ENCODE results near the gene NXPH3.

Gene NXPH3

DNA sequence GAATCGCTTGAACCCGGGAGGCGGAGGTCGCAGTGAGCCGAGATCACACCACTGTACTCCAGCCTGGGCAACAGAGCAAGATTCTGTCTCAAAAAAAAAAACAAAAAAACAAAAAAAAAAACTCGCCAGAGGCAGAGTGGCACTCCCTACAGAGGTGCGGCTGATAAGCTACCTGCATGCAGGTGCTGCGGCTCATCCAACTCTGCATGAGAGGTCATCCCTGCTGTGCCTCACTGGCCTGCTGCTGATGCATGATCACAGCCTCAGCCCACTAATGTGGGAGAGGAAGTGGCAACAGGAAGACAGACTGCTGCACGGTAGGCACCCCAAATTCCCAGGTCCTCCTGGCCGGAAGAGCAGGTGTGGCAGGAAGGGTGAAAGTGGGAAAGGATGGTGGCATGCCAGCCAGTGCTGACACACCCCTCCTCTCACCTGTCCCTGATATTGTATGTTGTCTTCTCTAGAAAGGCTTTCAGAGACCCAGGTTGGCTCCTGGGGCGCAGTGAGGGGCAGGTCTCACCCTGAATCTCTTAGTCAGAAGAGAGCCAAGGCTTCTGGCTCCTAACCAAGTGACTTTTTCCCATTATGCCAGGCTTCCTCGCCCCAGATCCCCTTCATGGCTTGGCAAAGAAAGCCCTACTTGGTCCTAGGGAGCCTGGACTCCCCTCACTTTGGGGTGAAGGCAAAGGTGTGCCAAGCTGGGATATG, 11.8 kb downstream of the NXPH3 start:
- H3K36me3 ChIP-seq (ENCODE audit: insufficient read depth, low read length) = no peaks in the 10 kb centered on the region
- H3K27ac ChIP-seq (ENCODE audit: low read depth, low read length) = no peak overlapping the region
- no peak overlapping the region for H3K4me3 ChIP-seq (ENCODE audit: low read length)
- 91% methylated on average over 12 of the region's 12 CpGs for WGBS
- H3K27me3 ChIP-seq (ENCODE audit: insufficient read depth, low read length) = no peaks in the 10 kb centered on the region
- no peaks in the 10 kb centered on the region for H3K4me1 ChIP-seq (ENCODE audit: insufficient read depth, low read length)
- H3K9me3 ChIP-seq (ENCODE audit: insufficient read depth, low read depth, low read length) = no peaks in the 10 kb centered on the region
- no peak overlapping the region for H3K9ac ChIP-seq (ENCODE audit: low read depth, low read length)

DNA sequence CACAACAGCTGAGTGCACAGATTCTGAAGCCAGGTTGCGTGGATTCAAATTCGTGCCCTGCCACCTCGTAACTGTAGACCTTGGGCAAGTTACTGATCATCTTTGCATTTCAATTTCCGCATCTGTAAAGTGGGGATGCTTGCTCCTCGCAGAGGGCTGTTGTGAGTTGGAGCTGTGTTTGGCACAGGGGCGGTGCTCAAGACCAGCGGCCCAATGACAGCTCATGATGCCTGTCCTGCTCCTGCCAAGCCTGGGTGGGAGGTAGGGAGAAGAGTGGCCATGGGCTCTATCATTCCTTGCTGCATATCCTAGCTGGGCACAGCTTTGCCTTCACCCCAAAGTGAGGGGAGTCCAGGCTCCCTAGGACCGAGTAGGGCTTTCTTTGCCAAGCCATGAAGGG, 12.6 kb downstream of the NXPH3 start:
- H3K9ac ChIP-seq (ENCODE audit: low read depth, low read length) = no peak overlapping the region
- H3K9me3 ChIP-seq (ENCODE audit: insufficient read depth, low read depth, low read length) = no peaks in the 10 kb centered on the region
- WGBS = 89% methylated on average over 8 of the region's 8 CpGs
- no peak overlapping the region for H3K4me3 ChIP-seq (ENCODE audit: low read length)
- no peaks in the 10 kb centered on the region for H3K4me1 ChIP-seq (ENCODE audit: insufficient read depth, low read length)
- no peaks in the 10 kb centered on the region for H3K36me3 ChIP-seq (ENCODE audit: insufficient read depth, low read length)
- H3K27ac ChIP-seq (ENCODE audit: low read depth, low read length) = no peak overlapping the region
- no peaks in the 10 kb centered on the region for H3K27me3 ChIP-seq (ENCODE audit: insufficient read depth, low read length)

DNA sequence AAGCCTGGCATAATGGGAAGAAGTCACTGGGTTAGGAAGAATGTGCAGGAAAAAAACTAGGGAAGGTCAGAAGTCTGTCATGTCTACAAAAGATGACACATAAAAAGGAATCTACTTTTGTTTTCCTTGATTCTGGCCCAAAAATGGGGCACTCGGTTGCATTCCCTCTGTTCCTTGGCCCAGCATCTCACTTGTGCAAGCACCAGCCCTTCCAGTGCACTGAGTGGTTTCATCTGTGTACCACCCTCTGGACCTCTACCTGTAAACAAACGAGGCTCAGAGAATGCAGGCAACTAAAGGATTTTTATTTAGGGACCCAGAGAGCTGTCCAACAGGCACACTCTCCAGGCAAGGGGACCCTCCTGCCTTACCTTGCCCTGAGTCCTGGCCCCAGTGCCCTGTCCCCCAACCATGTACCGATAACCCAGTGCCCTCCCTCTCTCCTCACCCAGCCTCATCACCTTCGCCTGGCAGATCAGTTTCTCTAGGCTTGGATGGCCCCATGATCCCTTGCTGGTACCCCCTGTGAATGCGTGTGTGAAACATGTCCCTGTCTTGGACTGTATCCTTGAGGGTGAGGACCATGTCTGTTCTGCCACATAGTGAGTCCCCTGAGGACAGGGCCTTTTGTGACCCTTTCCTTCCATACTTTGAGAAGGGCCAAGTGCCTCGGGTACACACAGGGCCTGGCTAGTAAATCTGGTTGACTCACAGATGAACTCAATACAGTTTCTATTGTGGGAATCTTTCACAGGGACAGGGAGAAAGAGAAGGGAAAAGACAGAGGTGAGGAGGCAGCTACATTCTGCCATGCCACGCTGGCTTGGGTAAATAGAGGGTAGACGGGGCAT, 13.3 kb downstream of the NXPH3 start:
- H3K27me3 ChIP-seq (ENCODE audit: insufficient read depth, low read length) = no peaks in the 10 kb centered on the region
- no peak overlapping the region for H3K27ac ChIP-seq (ENCODE audit: low read depth, low read length)
- H3K4me3 ChIP-seq (ENCODE audit: low read length) = no peak overlapping the region
- H3K9ac ChIP-seq (ENCODE audit: low read depth, low read length) = no peak overlapping the region
- no peaks in the 10 kb centered on the region for H3K4me1 ChIP-seq (ENCODE audit: insufficient read depth, low read length)
- 84% methylated on average over 8 of the region's 8 CpGs for WGBS
- H3K9me3 ChIP-seq (ENCODE audit: insufficient read depth, low read depth, low read length) = no peaks in the 10 kb centered on the region
- H3K36me3 ChIP-seq (ENCODE audit: insufficient read depth, low read length) = no peaks in the 10 kb centered on the region

DNA sequence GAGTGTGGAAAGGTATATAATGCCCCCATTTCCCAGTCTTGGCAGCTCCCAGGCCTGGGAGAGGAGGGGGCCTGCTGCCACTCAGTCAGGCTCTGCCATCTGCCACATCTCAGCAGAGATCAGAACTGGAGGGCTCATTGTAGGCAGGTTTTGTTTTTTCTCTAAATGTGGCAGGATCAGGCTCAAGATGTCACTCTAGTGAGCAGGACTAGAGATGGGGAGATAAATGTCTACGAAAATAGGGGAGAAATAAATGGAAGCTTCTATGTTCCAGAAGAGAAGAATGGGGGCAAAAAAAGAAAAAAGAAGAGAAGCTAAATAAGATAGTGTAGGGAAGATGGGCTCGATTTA, 13.9 kb downstream of the NXPH3 start:
- Histone ChIP-seq H3K27ac (ENCODE audit: low read depth, low read length) (no peak overlapping the region), H3K4me3 (ENCODE audit: low read length) (no peak overlapping the region), H3K4me1 (ENCODE audit: insufficient read depth, low read length) (no peaks in the 10 kb centered on the region), H3K9ac (ENCODE audit: low read depth, low read length) (no peak overlapping the region), H3K36me3 (ENCODE audit: insufficient read depth, low read length) (peaks cover 3% of the 10 kb centered on the region; the same call in 1 of the 2 replicates), H3K27me3 (ENCODE audit: insufficient read depth, low read length) (no peaks in the 10 kb centered on the region), H3K9me3 (ENCODE audit: insufficient read depth, low read depth, low read length) (no peaks in the 10 kb centered on the region)
- 87% methylated on average over 2 of the region's 2 CpGs for WGBS

DNA sequence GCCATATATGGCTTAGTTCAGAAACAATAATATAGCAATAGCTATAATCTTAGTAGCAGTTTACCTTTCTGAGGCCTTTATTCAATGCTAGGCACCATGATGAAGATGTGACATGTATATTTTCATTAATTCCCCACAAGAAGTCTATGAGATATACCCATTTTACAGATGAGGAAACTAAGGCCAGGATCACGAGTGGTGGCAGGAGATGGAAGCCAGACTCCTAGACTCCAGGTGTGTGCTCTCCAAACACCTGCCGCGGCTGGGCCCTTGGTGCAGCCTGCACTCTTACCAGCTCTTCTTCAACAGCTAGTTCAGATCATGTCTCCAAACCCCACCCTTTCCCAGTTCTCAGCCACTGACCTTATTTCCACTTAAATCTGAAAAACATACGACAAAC, 15.2 kb downstream of the NXPH3 start:
- H3K9me3 ChIP-seq (ENCODE audit: insufficient read depth, low read depth, low read length) = no peaks in the 10 kb centered on the region
- H3K27ac ChIP-seq (ENCODE audit: low read depth, low read length) = no peak overlapping the region
- no peak overlapping the region for H3K9ac ChIP-seq (ENCODE audit: low read depth, low read length)
- no peaks in the 10 kb centered on the region for H3K27me3 ChIP-seq (ENCODE audit: insufficient read depth, low read length)
- H3K4me1 ChIP-seq (ENCODE audit: insufficient read depth, low read length) = no peaks in the 10 kb centered on the region
- no peak overlapping the region for H3K4me3 ChIP-seq (ENCODE audit: low read length)
- peaks cover 3% of the 10 kb centered on the region; the same call in 1 of the 2 replicates for H3K36me3 ChIP-seq (ENCODE audit: insufficient read depth, low read length)
- WGBS = 97% methylated on average over 4 of the region's 4 CpGs

DNA sequence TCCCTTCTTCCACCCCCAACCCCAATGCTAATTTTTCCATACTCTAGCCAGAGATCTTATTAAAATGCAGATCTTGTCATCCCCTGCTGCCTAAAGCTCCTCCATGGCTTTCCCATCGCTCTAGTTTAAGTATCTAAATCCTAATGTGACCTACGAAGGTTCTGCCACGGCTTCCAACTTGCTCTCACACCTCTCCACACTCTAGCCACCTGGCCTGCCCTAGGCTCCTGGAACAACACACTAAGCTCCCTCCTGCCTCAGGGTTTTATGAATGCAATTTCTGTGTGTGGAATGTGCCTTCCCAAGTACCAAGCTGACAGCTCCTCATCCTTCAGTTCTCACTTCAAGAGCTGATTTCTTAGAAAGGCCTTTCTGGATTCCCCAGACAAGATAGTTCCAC, 16.6 kb downstream of the NXPH3 start:
- H3K9ac ChIP-seq (ENCODE audit: low read depth, low read length) = no peak overlapping the region
- WGBS = 88% methylated on average over 3 of the region's 3 CpGs

DNA sequence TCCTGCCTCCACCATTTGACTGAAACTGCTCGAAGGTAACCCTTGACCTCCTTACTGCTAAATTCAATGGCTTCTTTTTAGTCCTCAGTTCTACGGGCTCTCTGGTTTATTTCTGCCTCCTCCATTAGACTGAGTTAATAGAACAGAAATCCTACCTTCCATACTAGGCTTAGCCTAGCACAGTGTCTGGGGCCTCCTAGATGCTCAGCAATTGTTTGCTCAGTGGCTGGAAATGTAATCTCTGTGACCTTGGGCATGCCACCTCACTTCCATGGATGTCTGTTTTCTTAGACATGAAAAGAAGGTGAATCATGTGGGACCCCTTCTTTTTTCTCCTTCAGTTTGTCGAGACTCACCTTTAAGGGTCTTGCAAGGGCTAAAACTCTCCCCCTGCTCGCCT, 19.7 kb downstream of the NXPH3 start:
- no peaks in the 10 kb centered on the region for H3K4me1 ChIP-seq (ENCODE audit: insufficient read depth, low read length)
- H3K9me3 ChIP-seq (ENCODE audit: insufficient read depth, low read depth, low read length) = no peaks in the 10 kb centered on the region
- peaks cover 32% of the 10 kb centered on the region for H3K36me3 ChIP-seq (ENCODE audit: insufficient read depth, low read length)
- H3K9ac ChIP-seq (ENCODE audit: low read depth, low read length) = no peak overlapping the region
- no peak overlapping the region for H3K4me3 ChIP-seq (ENCODE audit: low read length)
- H3K27me3 ChIP-seq (ENCODE audit: insufficient read depth, low read length) = no peaks in the 10 kb centered on the region
- WGBS = 98% methylated on average over 4 of the region's 4 CpGs
- H3K27ac ChIP-seq (ENCODE audit: low read depth, low read length) = no peak overlapping the region

More for the DNA sequence above, 16.6 kb downstream of the NXPH3 start:
- H3K4me1 ChIP-seq (ENCODE audit: insufficient read depth, low read length) = no peaks in the 10 kb centered on the region
- H3K27me3 ChIP-seq (ENCODE audit: insufficient read depth, low read length) = no peaks in the 10 kb centered on the region
- H3K4me3 ChIP-seq (ENCODE audit: low read length) = no peak overlapping the region
- no peaks in the 10 kb centered on the region for H3K9me3 ChIP-seq (ENCODE audit: insufficient read depth, low read depth, low read length)
- peaks cover 9% of the 10 kb centered on the region; the same call in 1 of the 2 replicates for H3K36me3 ChIP-seq (ENCODE audit: insufficient read depth, low read length)
- no peak overlapping the region for H3K27ac ChIP-seq (ENCODE audit: low read depth, low read length)

GRCh38 chr17:49595980-49596379, 20.3 kb downstream of the NXPH3 start:
- H3K9ac ChIP-seq (ENCODE audit: low read depth, low read length) = no peak overlapping the region
- no peaks in the 10 kb centered on the region for H3K27me3 ChIP-seq (ENCODE audit: insufficient read depth, low read length)
- H3K27ac ChIP-seq (ENCODE audit: low read depth, low read length) = no peak overlapping the region
- H3K4me3 ChIP-seq (ENCODE audit: low read length) = no peak overlapping the region
- H3K36me3 ChIP-seq (ENCODE audit: insufficient read depth, low read length) = peaks cover 39% of the 10 kb centered on the region
- no peaks in the 10 kb centered on the region for H3K4me1 ChIP-seq (ENCODE audit: insufficient read depth, low read length)
- 96% methylated on average over 4 of the region's 4 CpGs for WGBS
- no peaks in the 10 kb centered on the region for H3K9me3 ChIP-seq (ENCODE audit: insufficient read depth, low read depth, low read length)

DNA sequence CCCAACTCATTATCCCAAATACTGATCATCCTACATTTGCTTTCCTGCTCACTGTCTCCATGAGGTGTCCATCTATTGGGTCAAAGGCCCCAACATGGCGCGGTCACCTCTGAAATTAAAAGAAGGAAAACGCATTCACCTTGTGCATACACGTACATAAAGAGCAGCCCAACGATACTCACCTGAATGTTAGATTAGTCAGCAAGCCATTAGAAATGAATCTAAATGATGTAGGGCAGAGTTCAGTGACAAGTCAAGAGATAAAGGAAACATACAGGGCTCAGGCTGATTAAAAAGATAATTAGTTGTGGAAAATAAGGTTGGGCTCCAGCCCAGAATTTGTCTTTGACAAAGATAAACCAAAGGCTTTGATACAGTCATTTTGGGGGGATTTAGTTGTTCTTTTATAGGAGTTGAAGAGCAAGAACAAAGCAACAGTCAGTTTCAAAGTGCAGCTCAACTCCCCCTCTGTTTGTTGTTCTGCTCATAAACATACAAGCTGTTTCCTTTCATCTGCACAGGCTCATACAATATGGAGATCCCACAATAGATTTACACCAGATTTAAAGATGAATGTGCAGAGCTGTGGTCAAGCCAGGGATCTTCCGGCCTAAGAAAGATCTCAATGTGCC, 21.1 kb downstream of the NXPH3 start:
- WGBS = 93% methylated on average over 6 of the region's 6 CpGs
- Histone ChIP-seq H3K27me3 (ENCODE audit: insufficient read depth, low read length) (no peaks in the 10 kb centered on the region), H3K4me1 (ENCODE audit: insufficient read depth, low read length) (peaks cover 2% of the 10 kb centered on the region; the same call in 1 of the 2 replicates), H3K9me3 (ENCODE audit: insufficient read depth, low read depth, low read length) (no peaks in the 10 kb centered on the region), H3K27ac (ENCODE audit: low read depth, low read length) (no peak overlapping the region), H3K36me3 (ENCODE audit: insufficient read depth, low read length) (peaks cover 44% of the 10 kb centered on the region), H3K9ac (ENCODE audit: low read depth, low read length) (no peak overlapping the region), H3K4me3 (ENCODE audit: low read length) (no peak overlapping the region)

- H3K4me1 ChIP-seq (ENCODE audit: insufficient read depth, low read length) = peaks cover 5% of the 10 kb centered on the region; the same call in 1 of the 2 replicates
- no peaks in the 10 kb centered on the region for H3K9me3 ChIP-seq (ENCODE audit: insufficient read depth, low read depth, low read length)
- H3K36me3 ChIP-seq (ENCODE audit: insufficient read depth, low read length) = peaks cover 45% of the 10 kb centered on the region
- H3K27ac ChIP-seq (ENCODE audit: low read depth, low read length) = no peak overlapping the region
- no peak overlapping the region for H3K4me3 ChIP-seq (ENCODE audit: low read length)
- H3K27me3 ChIP-seq (ENCODE audit: insufficient read depth, low read length) = no peaks in the 10 kb centered on the region
- no peak overlapping the region for H3K9ac ChIP-seq (ENCODE audit: low read depth, low read length)
- 95% methylated on average over 4 of the region's 4 CpGs for WGBS
These were observed 21.8 kb downstream of the NXPH3 start for GRCh38 chr17:49597436-49597835.

All from HUES64 (cell line).